Stimulated activated CD4-positive, alpha-beta T cell treated with anti-CD3 and anti-CD28 coated beads, Interleukin-15, amount 100 ng/mL, for 48 hours (primary cell): ENCODE measurements around the gene RIMS1.
"Not testable (repeated sequence)": the region's sequence is repeated elsewhere in the genome, so short reads cannot be mapped to it uniquely, and the experiment has no call there.

ENCODE experiments used
- DNase-seq, 2 donors: peaks; one replicate each; pipeline ENCODE4 v3.0.0-alpha.2; 2020; ENCODE audit warnings: low read depth in 2 of 2

RIMS1 gene

GRCh38 chr6:71982389-71982788 is 96.0 kb downstream of the RIMS1 start:
- no peak for DNase-seq

DNA sequence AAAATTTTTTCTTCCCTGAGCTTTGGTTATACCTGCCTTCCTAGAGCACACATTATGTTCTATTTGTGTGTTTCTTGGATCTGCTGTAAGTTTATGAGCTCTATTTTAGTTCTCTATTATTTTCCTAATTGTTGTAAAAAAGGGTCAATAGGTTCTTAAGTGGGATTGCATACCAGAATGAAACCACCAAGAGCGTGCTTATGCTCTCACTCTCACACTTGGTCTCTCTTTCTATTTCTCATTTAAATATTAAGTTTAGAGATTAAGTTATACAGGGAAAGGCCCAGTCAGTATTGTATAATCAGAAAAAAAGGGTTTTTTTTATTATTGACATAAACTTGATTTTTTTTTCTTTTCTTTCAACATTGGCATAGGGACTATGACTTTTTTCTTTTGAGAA is 96.8 kb downstream of the RIMS1 start:
- no peak for DNase-seq

DNA sequence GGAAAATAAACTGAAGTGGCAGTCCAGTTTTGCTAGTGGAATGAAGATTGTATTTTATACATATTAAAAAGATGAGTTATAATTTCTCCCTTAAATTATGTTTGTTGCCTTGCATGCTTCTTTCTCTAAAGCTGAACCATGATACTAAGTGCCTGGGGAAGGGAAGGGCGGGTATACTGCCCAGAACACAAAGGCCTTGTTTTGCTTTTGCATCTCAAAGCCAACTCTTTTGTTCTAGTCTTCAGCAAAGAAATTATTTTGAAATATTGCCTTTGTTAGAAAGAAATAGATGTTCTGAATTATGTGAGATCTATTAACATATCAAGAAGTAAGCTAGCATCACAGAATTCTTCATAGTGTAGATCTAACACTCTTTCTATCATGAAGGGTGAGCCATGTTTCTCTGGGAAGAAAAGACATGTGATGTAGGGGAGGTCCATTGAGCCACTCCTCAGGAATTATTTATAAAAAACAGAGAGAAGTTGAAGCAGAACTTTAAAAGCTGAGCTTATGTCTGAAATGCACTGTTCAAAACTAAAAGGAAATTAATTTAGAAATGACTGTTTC is 108.4 kb downstream of the RIMS1 start:
- DNase-seq, result no peak

DNA sequence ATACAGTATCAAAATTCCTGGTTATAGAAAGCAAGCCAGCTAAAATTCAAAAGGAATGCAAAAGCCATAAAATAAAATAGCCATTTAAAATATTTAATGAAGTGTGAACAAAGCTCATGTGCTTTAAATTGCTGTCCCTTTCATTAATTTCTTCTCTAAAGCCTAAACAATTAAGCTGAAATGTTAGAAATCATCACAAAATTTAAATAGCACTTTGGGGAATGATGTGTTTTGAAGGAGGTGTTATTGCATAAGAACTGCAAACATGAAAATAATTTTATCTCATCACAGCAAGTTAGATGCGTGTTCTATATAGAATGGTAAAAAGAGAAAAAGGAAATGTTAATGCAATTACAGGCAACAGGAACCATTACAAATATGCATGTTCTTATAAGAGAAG is 111.0 kb downstream of the RIMS1 start:
- DNase-seq, result no peak

GRCh38 chr6:72002415-72002814 is 116.1 kb downstream of the RIMS1 start:
- no peak for DNase-seq

DNA sequence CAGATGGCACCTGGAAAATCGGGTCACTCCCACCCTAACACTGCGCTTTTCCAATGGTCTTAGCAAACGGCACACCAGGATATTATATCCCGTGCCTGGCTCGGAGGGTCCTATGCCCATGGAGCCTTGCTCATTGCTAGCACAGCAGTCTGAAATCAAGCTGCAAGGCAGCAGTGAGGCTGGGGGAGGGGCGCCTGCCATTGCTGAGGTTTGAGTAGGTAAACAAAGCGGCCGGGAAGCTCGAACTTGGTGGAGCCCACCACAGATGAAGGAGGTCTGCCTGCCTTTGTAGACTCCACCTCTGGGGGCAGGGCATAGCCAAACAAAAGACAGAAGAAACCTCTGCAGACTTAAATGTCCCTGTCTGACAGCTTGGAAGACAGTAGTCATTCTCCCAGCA is 120.2 kb downstream of the RIMS1 start:
- not testable (repeated sequence) for DNase-seq

- DNase-seq, result no peak
Measured at GRCh38 chr6:72022830-72023229, 136.5 kb downstream of the RIMS1 start.

GRCh38 chr6:72031471-72031870 is 145.1 kb downstream of the RIMS1 start:
- no peak for DNase-seq

DNA sequence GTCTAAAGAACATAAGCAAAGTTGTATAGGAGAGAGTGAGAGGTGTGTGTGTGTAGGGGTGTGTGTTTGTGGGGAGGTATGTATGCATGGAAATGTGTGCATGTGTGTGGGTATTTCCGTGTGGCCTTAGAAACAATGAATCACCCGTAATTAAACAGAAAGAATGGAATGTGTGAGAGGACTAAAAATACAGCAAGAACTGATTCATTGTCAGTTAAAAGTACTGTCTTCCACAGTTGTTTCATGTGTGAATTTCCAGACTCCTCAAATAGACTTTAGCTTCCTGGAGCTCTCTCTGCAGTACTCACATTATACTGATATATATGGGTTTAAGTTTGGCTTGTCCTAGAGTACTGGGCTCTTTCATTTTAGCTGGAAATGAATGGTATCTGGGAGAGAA is 145.7 kb downstream of the RIMS1 start:
- DNase-seq, result no peak

GRCh38 chr6:72035486-72035885 is 149.1 kb downstream of the RIMS1 start:
- no peak for DNase-seq

DNA sequence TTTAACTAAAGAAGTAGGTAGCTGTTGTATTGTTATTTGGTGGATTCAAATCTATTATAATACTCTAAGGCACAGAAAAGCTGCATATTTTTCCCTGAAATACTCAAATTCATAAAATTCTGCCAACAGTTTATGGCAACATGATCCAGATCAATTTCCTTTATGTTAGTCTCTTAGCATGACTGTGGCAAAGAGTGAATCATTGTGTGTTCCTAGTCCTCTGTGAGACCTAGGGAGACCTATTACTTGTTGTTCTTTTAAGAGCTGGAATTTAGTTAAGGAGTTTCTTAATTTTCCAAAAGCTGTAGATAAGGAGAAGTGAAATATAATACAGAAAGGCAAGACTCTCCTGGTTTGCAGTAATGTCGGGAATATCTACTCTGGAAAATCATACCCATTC is 149.6 kb downstream of the RIMS1 start:
- DNase-seq, result no peak

DNA sequence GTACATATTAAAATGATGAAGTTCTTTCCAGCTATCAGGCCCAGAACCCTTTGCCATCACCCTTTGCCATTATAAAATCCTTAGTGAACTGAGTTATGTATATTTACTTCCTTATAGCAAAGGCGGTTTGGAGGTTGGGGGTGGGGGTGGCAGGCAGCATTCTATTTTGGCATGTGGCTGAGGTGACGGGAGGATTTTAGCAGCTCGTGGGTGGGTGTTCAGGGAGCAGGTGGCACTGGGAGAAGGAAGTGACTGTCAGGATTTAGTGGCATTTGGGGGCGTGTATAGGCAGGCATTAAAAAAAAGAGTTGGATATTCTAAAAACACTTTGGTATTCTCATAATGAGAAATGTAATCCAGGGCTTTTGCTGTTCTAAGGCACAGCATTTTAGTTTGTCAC is 150.7 kb downstream of the RIMS1 start:
- DNase-seq, result no peak

DNA sequence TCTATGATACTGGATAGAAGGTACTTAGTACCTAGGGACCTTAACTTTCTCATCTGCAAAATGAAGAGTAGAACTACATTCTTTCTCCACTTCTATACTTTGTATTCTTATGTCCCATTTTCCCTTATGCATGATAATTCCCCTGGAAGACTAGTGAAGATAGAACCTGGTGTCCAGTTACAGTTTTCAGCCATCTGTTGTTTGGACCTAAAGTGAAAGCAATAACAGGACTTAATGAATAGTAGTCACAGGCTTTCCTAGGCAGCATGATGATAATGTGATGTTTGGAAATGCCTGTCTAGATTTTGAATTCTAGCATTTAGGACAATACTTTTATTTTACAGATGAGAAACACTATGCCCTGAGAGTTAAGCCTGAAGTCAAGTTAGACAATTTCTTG is 153.8 kb downstream of the RIMS1 start:
- DNase-seq, result no peak

GRCh38 chr6:72042088-72042487 is 155.7 kb downstream of the RIMS1 start:
- no peak for DNase-seq

DNA sequence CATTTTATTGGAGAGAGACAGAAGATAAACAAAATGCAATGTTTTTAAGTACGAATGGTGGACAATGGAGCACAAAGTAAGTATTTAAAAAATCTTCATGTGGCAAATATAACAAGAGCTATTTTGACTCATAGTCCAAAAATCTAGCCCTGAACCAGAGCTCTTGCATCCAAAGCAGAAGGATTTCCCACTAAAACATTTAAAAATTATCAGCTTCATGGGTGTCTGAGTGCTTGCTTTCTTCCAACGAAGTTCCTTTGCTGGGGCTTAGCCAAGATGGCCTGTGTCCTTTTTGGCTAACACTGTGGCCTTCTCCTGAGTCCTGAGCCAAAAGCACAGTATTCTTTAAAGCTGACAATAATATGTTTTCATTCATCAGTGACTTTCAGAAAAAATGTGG is 161.7 kb downstream of the RIMS1 start:
- DNase-seq, result no peak

- DNase-seq, result no peak
Measured at GRCh38 chr6:72049376-72049775, 163.0 kb downstream of the RIMS1 start.

DNA sequence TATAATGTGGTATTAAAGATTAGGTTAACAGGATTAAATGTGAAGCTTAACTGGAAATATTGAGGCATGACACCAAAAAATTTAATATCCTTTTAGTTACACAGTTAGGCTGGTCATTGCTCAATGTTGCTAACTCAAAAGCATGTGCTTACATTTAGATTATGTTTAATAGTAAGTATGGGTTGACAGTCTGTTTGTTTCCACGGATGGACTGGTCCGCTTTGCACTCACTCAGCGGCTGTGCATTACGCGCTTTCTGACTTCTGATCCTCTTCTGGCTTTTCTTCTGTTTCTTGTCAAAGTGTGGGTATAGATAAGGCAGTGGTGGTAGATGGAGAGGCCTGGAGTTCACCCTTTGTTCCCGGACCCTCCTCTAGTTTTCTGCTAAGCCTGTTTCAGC is 174.9 kb downstream of the RIMS1 start:
- no peak for DNase-seq

DNA sequence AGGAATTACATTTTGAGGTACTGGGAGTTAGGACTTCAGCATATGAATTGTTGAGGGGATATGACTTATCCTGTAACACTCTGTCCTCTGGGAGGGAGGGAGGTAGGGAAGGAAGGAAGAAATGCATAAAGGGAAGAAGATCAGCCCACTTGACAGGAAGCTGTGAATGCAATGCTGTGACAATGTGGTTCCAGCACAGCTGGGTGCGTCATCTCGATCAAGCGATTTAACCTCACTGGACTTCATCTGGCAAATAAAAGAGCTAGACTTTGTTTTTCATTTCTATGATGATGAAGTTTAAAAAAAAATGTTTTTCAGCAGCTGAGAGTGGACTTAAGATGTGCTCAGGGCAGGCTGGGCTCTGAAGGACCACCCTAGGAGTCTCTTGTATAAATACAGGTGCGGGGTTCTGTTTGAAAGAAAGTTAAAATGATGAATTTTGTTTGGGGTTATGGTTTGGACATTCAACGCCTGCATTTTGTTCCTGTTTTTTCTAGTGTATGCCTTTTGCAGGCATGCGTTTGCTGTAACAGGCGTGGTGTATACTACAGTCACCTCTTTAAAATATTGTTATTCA is 178.1 kb downstream of the RIMS1 start:
- no peak for DNase-seq

GRCh38 chr6:72078096-72078495 is 191.7 kb downstream of the RIMS1 start:
- no peak for DNase-seq

DNA sequence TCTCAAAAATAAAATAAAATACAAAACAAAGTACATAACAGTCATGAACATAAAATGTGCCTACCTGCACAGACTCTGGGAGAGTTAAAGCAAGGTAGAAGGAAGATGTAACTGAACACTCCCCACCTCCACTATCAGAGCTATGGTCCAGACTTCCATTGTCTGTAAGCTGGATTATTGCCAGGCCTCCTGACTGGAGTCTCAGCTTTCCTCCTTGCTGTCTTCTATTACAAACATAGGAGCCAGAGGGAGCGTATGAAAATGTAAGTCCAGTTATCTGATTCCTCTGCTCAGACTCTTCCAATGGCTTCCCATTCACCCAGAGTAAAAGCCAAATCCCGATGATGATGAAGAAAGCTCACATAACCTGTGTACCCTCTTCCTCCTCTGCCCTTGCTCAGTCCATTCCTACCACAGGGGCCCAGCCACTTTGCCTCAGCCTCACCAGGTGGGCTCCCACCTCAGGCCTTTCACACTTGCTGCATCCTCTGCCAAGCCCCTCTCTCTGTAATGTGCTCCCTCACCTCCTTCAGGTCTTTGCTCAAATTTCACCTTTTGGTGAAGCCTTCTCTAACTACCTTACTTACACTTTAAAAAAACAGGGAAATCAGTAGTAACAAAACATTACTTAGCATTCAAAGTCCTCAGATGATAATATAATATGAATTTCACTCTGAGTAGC is 194.1 kb downstream of the RIMS1 start:
- no peak for DNase-seq

GRCh38 chr6:72081871-72082270 is 195.5 kb downstream of the RIMS1 start:
- no peak for DNase-seq

DNA sequence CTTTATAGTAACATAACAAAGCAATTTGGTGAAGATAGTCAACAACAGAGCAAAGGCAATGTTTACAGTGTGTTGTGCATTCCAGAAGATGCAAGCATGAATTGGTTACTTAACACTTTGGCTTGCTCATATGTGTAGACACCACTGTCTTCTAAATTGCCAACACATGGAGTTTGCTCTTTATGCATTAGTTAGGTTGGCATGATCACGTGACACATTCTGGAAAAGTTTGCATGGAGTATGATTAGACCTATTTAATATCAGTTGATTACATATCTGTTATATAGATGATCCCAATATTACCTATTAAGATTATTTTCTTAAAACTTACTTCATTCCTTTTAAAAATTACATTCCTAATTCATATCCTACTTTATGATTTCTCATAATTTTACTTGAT is 197.6 kb downstream of the RIMS1 start:
- no peak for DNase-seq

DNA sequence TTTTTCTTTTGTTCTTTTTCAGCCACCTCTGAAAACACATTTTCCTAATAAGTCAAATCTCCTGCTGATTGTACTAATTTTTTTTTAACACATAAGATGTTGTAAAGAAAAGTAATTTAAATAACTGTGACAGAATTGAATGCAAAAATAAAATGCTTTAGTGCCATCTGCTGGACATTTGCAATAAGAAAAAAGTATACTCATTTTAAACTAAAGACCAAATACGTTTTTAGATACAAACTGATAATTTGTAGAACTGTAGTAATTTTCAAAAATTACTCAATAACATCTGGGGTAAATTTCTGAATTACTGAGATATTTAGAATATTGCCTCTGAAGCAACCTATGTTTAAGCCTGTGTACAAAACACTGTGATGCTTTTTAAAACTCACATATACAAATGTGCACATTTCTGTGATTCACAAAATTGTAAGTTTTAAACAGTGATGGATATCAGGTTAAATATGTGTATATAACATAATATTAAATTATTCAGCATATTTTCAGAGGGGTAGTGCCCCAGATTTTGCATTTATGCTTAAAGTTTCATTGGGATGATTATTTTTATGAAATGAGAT is 198.7 kb downstream of the RIMS1 start:
- DNase-seq, result no peak
